Naive thymus-derived CD4-positive, alpha-beta T cell (primary cell): Measurements from ENCODE around the gene SEC61A1. TPM values are rescaled to one million over a fixed set of nuclear protein-coding genes. Genes with fewer than 3 reads are reported as not detected.

ENCODE experiments used
- ATAC-seq: fragments of 150-1000 bp; cut with Tn5 transposase; 2 replicates; pipeline ENCODE4 v1.10.0; 2021; ENCODE audit warnings: mild to moderate bottlenecking, moderate library complexity
- CTCF ChIA-PET: fragments of 350-600 bp; sonication (Branson Sonifier 250); formaldehyde crosslinking; loops from one replicate; lab custom pipeline; 2021; ENCODE audit warnings: antibody characterized with exemption; lab: Charles Lee
- POLR2A ChIA-PET: fragments of 350-600 bp; sonication (Branson Sonifier 250); formaldehyde crosslinking; loops from one replicate; lab custom pipeline; 2021; ENCODE audit warnings: antibody characterized with exemption, inconsistent platforms; lab: Charles Lee
- DNase-seq, 9 donors: peaks; one replicate each; pipeline versions ENCODE4 v3.0.0 to v3.0.0-alpha.2; 2020 to 2022; ENCODE audit warnings: mixed read lengths in 1 of 9
- H3K27ac ChIP-seq: one replicate; pipeline ENCODE4 v1.7.0; 2013; ENCODE audit warnings: mild to moderate bottlenecking, low read depth, low read length, moderate library complexity
- H3K27me3 ChIP-seq, 2 donors: one replicate each; pipeline ENCODE4 v1.7.0; 2013; ENCODE audit warnings: low read length in 2 of 2, mild to moderate bottlenecking in 2 of 2, moderate library complexity in 2 of 2; ENCODE audit not compliant: control insufficient read depth in 2 of 2, insufficient read depth in 2 of 2
- H3K36me3 ChIP-seq, 3 experiments: 1 replicate in 2 of 3; 2 replicates in 1 of 3; pipeline ENCODE4 v1.7.0; 2013; ENCODE audit warnings: low read length in 3 of 3, mild to moderate bottlenecking in 3 of 3, moderate library complexity in 1 of 3; ENCODE audit not compliant: insufficient read depth in 3 of 3, control insufficient read depth in 2 of 3
- H3K4me1 ChIP-seq, 2 donors: one replicate each; pipeline ENCODE4 v1.7.0; 2013; ENCODE audit warnings: low read length in 2 of 2, mild to moderate bottlenecking in 2 of 2, moderate library complexity in 1 of 2; ENCODE audit not compliant: control insufficient read depth in 2 of 2, insufficient read depth in 2 of 2
- H3K4me3 ChIP-seq: 2 replicates; pipeline ENCODE4 v1.7.0; 2013; ENCODE audit warnings: mild to moderate bottlenecking, low read length
- H3K9me3 ChIP-seq, 3 experiments: 1 replicate in 2 of 3; 2 replicates in 1 of 3; pipeline ENCODE4 v1.7.0; 2013; ENCODE audit warnings: low read length in 3 of 3; ENCODE audit not compliant: control insufficient read depth in 2 of 3
- H3K27ac Mint-ChIP-seq, 9 donors: one replicate each; pipeline ENCODE4 v1.8.0; 2020 to 2022; ENCODE audit warnings: mixed read lengths in 9 of 9, mild to moderate bottlenecking in 8 of 9, moderate library complexity in 5 of 9, inconsistent platforms in 2 of 9
- H3K27me3 Mint-ChIP-seq, 5 donors: one replicate each; pipeline ENCODE4 v1.8.0; 2021 to 2022; ENCODE audit warnings: mixed read lengths in 5 of 5, mild to moderate bottlenecking in 1 of 5
- H3K36me3 Mint-ChIP-seq, 5 donors: one replicate each; pipeline ENCODE4 v1.8.0; 2020 to 2022; ENCODE audit warnings: mixed read lengths in 5 of 5, mild to moderate bottlenecking in 3 of 5, inconsistent platforms in 1 of 5
- H3K4me1 Mint-ChIP-seq, 7 donors: one replicate each; pipeline ENCODE4 v1.8.0; 2020 to 2022; ENCODE audit warnings: mixed read lengths in 7 of 7, mild to moderate bottlenecking in 3 of 7, inconsistent platforms in 1 of 7
- H3K4me3 Mint-ChIP-seq, 10 donors: one replicate each; pipeline ENCODE4 v1.8.0; 2020 to 2022; ENCODE audit warnings: mild to moderate bottlenecking in 10 of 10, mixed read lengths in 10 of 10, moderate library complexity in 6 of 10, inconsistent platforms in 2 of 10
- H3K9me3 Mint-ChIP-seq, 11 donors: one replicate each; pipeline ENCODE4 v1.8.0; 2020 to 2022; ENCODE audit warnings: mixed read lengths in 11 of 11, mild to moderate bottlenecking in 4 of 11, inconsistent platforms in 1 of 11, moderate library complexity in 1 of 11
- intact Hi-C, 2 donors: fragments of 100-400 bp; cut with micrococcal nuclease; formaldehyde crosslinking; loops; one replicate each; pipeline ENCODE4 v1.15.1; 2023
- polyA plus RNA-seq, 2 donors: library from polyadenylated mRNA; unstranded; fragments of 300-500 nt; fragmentation: Illumina TruSeq; gene quantifications; one replicate each; pipeline ENCODE4 v1.2.3, GENCODE V29; 2021
- total RNA-seq, 6 experiments: library from RNA in 5 of 6; stranded (reverse) in 5 of 6; gene quantifications; 1 replicate in 5 of 6; 2 replicates in 1 of 6; pipeline ENCODE4 v1.2.3 and lab custom pipeline; 2021 to 2026

The SEC61A1 gene
- total and polyA plus RNA-seq, 7 experiments from 2014 or later: 94.8 to 219 (median 117) TPM

DNA sequence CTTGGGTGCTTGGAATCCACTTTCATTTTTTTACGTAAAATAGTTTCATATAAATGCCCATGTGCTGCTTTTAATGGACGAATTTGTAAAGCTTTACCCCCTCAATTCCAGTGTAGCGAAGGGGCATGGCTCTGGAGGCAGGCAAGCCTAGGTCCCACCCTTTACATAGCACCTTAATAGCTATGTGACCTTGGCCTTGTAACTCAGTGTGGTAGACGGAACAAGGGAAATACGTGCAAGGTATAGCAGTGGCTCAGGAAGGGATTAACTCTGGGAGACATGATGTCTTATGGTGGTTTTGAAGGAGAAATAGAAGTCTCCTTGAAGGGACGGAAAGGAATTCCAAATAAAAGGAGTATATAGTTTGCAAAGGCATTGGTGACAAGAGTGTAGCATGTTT lies 1.4 kb downstream of the SEC61A1 start:
- H3K27ac Mint-ChIP-seq: peak overlapping the region; percentile 19 to 98 (median 96)
- peaks cover 0 to 7% (median 0%) of the 10 kb centered on the region in 5 donors for H3K27me3 Mint-ChIP-seq
- ChIA-PET POLR2A (interaction anchor here (0.7 to 0.9 kb wide), 2 partner anchors 70 to 661 kb away, joined by 3 to 5 read pairs; partner anchors contain the start of gene RUVBL1), CTCF (no interaction called here)
- peaks cover 0 to 42% (median 3%) of the 10 kb centered on the region in 3 experiments for H3K36me3 ChIP-seq
- H3K27me3 ChIP-seq: no peaks in the 10 kb centered on the region
- peaks cover 28 to 37% of the 10 kb centered on the region in 2 donors for H3K4me1 ChIP-seq
- peak overlapping the region; percentile 80 for H3K4me3 ChIP-seq
- intact Hi-C loops: loop anchor here (2.0 to 10.0 kb wide), 9 partner anchors 455 to 1579 kb away; partner anchors contain the start of genes CHCHD6 (in 1 of the 2), CNBP (in 1 of the 2), HMCES (in 1 of the 2) and MCM2 (in 1 of the 2)
- H3K4me3 Mint-ChIP-seq: peak overlapping the region; percentile 90 to 98 (median 96)
- H3K27ac ChIP-seq: peak overlapping the region; percentile 95
- H3K4me1 Mint-ChIP-seq: peaks cover 36 to 44% (median 43%) of the 10 kb centered on the region in 7 donors
- H3K9me3 Mint-ChIP-seq: no peaks in the 10 kb centered on the region
- H3K36me3 Mint-ChIP-seq: peaks cover 0 to 33% (median 8%) of the 10 kb centered on the region in 5 donors
- ATAC-seq (no peak), DNase-seq (no peak)
- no peaks in the 10 kb centered on the region for H3K9me3 ChIP-seq

DNA sequence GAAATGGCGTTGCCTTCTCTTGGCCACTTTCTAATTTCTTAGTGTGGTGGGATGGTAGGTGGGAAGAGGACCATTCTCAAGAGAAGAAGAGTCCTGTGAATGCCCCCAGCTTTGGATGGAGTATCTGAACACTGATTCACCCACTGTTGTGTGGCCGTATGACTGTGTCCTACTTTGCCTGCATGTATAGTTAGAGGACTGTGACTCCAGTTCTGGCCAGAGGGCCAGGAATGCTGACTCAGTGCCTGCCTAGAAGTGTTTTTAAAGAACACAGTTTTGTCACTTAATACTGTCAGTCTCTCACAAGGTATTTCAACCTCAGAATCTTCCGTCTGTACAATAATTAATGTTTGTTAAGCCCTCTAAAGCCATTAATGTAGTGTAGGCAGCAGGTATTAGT lies 2.1 kb downstream of the SEC61A1 start:
- Histone ChIP-seq H3K27me3 (no peaks in the 10 kb centered on the region), H3K4me3 (peak overlapping the region; percentile 80), H3K27ac (peak overlapping the region; percentile 37), H3K9me3 (no peaks in the 10 kb centered on the region), H3K4me1 (peaks cover 28 to 37% of the 10 kb centered on the region in 2 donors), H3K36me3 (peaks cover 0 to 49% (median 4%) of the 10 kb centered on the region in 3 experiments)
- Mint-ChIP-seq H3K36me3 (peaks cover 0 to 33% (median 14%) of the 10 kb centered on the region in 5 donors), H3K27ac (peak overlapping the region; percentile 19 to 98 (median 69)), H3K27me3 (peaks cover 0 to 2% (median 0%) of the 10 kb centered on the region in 5 donors), H3K4me3 (peak overlapping the region; percentile 70 to 98 (median 94)), H3K4me1 (peaks cover 36 to 44% (median 43%) of the 10 kb centered on the region in 7 donors), H3K9me3 (no peaks in the 10 kb centered on the region)
- ChIA-PET POLR2A (no interaction called here), CTCF (no interaction called here)
- ATAC-seq (no peak), DNase-seq (no peak)
- intact Hi-C loops: loop anchor here (5.0 to 10.0 kb wide), 6 partner anchors 673 to 1350 kb away; partner anchors contain the start of genes CHCHD6 (in 1 of the 2), CNBP (in 1 of the 2), HMCES (in 1 of the 2) and RAB7A (in 1 of the 2)

DNA sequence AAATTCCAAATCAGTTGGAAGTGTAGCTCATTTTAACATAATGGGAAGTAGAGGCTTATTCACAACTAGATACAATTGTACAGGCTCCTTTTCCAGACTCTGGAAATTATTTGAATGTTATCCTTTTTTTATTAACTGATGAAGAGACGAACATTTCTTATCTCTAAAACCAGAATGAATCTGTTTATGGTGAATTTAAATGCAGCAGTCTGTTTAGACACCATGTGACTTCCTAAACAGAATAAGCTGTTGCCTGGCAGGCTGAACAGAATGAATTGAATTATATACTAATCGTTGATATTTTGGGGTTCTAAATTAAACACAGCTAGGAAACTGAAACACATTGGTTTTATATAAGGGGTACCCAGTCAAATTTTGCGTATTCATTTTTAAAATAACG lies 4.0 kb downstream of the SEC61A1 start:
- Mint-ChIP-seq H3K4me1 (peaks cover 38 to 41% (median 39%) of the 10 kb centered on the region in 7 donors), H3K36me3 (peaks cover 13 to 44% (median 28%) of the 10 kb centered on the region in 5 donors), H3K27me3 (peaks cover 0 to under 1% (median 0%) of the 10 kb centered on the region in 5 donors), H3K9me3 (no peaks in the 10 kb centered on the region), H3K4me3 (no peak overlapping the region), H3K27ac (peak overlapping the region in 1 of 9 donors; percentile 43)
- Histone ChIP-seq H3K9me3 (no peaks in the 10 kb centered on the region), H3K36me3 (peaks cover 13 to 68% (median 16%) of the 10 kb centered on the region in 3 experiments), H3K27ac (no peak overlapping the region), H3K27me3 (no peaks in the 10 kb centered on the region), H3K4me1 (peaks cover 28 to 33% of the 10 kb centered on the region in 2 donors), H3K4me3 (no peak overlapping the region)
- ATAC-seq (no peak), DNase-seq (no peak)
- CTCF ChIA-PET: interaction anchor here (0.8 to 2.0 kb wide), 3 partner anchors 10 to 1260 kb away, joined by 3 to 5 read pairs (median 3); a partner anchor contains a TSS
- POLR2A ChIA-PET: interaction anchor here (0.9 to 1.2 kb wide), 3 partner anchors 9 to 23 kb away, joined by 3 to 5 read pairs (median 4); no protein-coding TSS in a partner anchor
- intact Hi-C loops: loop anchor here (10.0 kb wide), 3 partner anchors 739 to 1351 kb away; partner anchors contain the start of genes CHCHD6 (in 1 of the 2) and CNBP (in 1 of the 2)

DNA sequence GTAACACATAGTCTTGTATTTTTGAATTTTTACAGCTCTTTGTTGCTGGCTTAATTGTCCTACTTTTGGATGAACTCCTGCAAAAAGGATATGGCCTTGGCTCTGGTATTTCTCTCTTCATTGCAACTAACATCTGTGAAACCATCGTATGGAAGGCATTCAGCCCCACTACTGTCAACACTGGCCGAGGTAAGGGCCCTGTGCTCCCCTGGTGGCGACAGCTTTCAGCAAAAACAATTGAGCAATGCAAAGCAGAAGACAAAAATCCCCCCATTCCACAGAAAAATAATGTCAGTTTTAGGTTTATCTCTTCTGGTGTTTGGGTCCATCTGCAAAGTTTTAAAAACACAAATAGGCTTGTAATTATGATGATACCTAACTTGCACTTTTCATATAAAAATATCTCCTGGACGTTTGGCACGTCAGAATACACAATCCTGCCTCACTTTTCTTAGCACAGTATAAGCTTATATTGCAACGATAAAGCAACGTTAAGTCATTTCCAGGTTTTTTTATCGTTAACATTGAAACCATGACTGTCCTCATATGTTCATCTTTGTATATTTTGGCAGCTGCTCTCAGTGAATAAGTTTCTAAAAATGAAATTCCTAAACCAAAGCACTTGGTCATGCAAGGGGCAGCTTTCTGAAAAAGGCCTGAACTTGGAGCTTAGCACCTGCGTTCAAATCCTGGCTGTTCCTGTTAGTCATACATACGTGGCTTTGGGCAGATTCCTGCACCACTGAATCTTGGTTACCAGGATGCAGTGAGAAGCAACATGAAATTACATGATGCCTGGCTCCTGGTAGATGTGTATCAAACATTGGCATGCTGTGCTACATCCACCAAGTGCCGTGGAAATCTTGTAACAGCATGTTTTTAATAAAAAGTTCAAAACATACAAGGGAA lies 8.5 kb downstream of the SEC61A1 start:
- intact Hi-C loops: no loop called here
- no peaks in the 10 kb centered on the region for H3K9me3 Mint-ChIP-seq
- Histone ChIP-seq H3K27ac (no peak overlapping the region), H3K9me3 (no peaks in the 10 kb centered on the region), H3K4me1 (peaks cover 0 to under 1% of the 10 kb centered on the region in 2 donors), H3K36me3 (peaks cover 32 to 92% (median 38%) of the 10 kb centered on the region in 3 experiments), H3K4me3 (no peak overlapping the region), H3K27me3 (no peaks in the 10 kb centered on the region)
- no peak overlapping the region for H3K4me3 Mint-ChIP-seq
- ChIA-PET CTCF (no interaction called here), POLR2A (interaction anchor here (0.7 kb wide), 1 partner anchor 69 kb away, joined by 3 read pairs; no protein-coding TSS in a partner anchor)
- peaks cover 3 to 16% (median 13%) of the 10 kb centered on the region in 7 donors for H3K4me1 Mint-ChIP-seq
- no peaks in the 10 kb centered on the region for H3K27me3 Mint-ChIP-seq
- H3K27ac Mint-ChIP-seq: peak overlapping the region in 2 of 9 donors; percentile 32 to 49
- DNase-seq: no peak
- ATAC-seq: no peak
- H3K36me3 Mint-ChIP-seq: peaks cover 38 to 55% (median 42%) of the 10 kb centered on the region in 5 donors

DNA sequence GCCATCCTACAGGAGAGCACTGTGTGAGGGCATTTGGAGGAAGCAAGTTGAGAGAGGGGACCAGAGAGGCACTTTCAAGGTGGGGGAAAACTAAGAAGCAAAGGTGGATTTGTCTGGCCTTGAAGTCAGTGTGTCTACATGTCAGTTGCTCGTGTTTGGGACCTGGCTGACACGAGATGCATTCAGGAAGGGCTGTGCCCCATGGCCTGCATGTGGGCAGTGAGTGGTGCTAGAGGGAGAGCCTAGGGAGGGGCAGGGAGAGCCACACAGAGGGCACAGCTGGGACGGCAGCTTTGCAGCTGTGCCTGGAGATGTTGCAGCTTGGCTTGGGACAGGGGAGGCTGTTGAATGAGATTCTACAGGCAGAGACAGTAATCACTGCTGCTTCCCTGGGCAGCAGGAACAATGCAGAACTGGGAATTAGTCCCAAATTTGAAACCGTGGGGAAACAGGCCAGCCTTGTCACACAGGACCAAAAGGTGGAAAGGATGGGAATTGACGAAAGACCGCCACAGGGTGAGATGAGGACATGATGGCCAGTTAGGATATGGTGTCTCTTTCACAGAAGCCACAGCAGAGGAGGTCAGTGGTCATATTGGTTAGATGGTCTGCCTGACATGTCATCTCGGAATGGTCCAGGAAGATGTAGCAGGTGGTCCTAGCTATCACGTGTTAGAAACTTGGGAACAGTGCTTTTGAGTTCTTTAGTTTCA lies 10.0 kb downstream of the SEC61A1 start:
- Histone ChIP-seq H3K27ac (no peak overlapping the region), H3K9me3 (no peaks in the 10 kb centered on the region), H3K4me1 (no peaks in the 10 kb centered on the region), H3K27me3 (no peaks in the 10 kb centered on the region), H3K4me3 (no peak overlapping the region), H3K36me3 (peaks cover 37 to 95% (median 51%) of the 10 kb centered on the region in 3 experiments)
- Mint-ChIP-seq H3K4me3 (no peak overlapping the region), H3K9me3 (no peaks in the 10 kb centered on the region), H3K4me1 (peaks cover 0 to 15% (median 11%) of the 10 kb centered on the region in 7 donors), H3K27me3 (no peaks in the 10 kb centered on the region), H3K36me3 (peaks cover 38 to 62% (median 44%) of the 10 kb centered on the region in 5 donors), H3K27ac (peak overlapping the region in 4 of 9 donors; percentile 16 to 68 (median 32))
- no peak for DNase-seq
- no peak for ATAC-seq
- POLR2A ChIA-PET: no interaction called here
- CTCF ChIA-PET: no interaction called here
- intact Hi-C loops: no loop called here

DNA sequence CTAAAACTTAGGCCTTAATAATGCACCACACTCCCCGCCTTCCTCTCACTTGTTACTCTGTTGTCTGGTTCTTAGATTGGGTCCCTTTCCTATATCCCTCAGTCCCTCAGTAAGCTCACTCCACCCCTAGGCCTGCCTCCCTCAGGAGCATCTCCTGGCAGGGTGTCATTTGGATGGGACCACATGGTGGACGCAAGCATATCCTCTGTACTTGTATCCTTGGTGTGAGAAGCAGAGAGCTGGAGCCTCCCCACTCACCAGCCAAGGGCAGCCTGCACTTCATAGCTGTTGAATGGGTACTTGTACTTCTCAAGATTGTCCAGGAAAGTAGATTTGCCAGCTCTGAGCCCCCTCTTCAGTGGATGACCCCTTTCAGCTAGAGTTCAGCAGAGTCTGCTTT lies 11.6 kb downstream of the SEC61A1 start:
- no peaks in the 10 kb centered on the region for H3K27me3 ChIP-seq
- H3K36me3 ChIP-seq: peaks cover 47 to 99% (median 63%) of the 10 kb centered on the region in 3 experiments
- intact Hi-C loops: no loop called here
- no peaks in the 10 kb centered on the region for H3K4me1 ChIP-seq
- H3K4me3 ChIP-seq: no peak overlapping the region
- H3K27ac ChIP-seq: no peak overlapping the region
- Mint-ChIP-seq H3K27ac (peak overlapping the region in 1 of 9 donors; percentile 20), H3K9me3 (no peaks in the 10 kb centered on the region), H3K4me1 (peaks cover 0 to 17% (median 12%) of the 10 kb centered on the region in 7 donors), H3K4me3 (no peak overlapping the region), H3K36me3 (peaks cover 46 to 76% (median 53%) of the 10 kb centered on the region in 5 donors), H3K27me3 (no peaks in the 10 kb centered on the region)
- ATAC-seq: no peak
- ChIA-PET POLR2A (interaction anchor here (0.9 kb wide), 1 partner anchor 8 kb away, joined by 3 read pairs; no protein-coding TSS in a partner anchor), CTCF (no interaction called here)
- no peak for DNase-seq
- no peaks in the 10 kb centered on the region for H3K9me3 ChIP-seq
